Colon (tissue), 2 donors: ENCODE measurements around the gene PIP5K1A.
"Not testable (repeated sequence)": the region's sequence is repeated elsewhere in the genome, so short reads cannot be mapped to it uniquely, and the experiment has no call there.

Source experiments
- FAIRE-seq: peaks from 2 replicates; lab custom pipeline; 2012; peaks lifted over from hg19 to GRCh38; lab: Jason Lieb, UNC
- donor health status: control.
- donor health status: control.

PIP5K1A gene

DNA sequence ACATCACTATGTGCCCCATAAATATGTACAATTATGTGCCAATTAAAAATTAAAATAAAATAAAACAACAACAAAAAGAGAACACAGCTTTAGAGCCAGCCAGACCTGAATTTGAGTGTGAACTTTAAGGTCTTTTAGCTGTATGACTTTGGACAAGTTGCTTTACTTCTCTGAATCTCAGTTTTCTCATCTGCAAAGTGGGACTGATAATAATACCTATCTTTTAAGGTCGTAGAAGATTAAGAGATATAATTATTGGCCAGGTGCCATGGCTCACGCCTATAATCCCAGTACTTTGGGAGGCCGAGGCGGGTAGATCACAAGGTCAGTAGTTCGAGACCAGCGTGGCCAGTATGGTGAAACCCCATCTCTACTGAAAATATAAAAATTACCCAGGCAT is 5.0 kb upstream of the PIP5K1A start:
- FAIRE-seq: no peak

DNA sequence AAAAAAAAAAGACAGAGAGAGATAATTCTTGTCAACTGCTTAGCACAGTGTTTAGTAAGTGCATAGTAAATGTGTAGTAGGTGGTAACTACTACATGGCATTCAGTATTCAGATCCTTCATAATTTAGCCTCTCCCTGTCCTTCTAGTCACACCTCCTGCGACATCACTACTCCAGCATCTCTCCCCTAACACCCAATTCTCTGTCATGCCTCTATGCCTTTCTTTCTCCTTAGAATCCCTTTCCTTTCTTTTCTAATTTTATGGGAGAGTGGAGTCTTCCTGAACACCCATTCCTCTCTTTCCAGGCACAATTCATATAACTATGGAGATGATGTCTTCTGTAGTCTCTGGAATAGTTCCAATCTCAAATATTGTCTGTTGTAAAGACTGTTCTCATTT is 4.5 kb upstream of the PIP5K1A start:
- no peak for FAIRE-seq

DNA sequence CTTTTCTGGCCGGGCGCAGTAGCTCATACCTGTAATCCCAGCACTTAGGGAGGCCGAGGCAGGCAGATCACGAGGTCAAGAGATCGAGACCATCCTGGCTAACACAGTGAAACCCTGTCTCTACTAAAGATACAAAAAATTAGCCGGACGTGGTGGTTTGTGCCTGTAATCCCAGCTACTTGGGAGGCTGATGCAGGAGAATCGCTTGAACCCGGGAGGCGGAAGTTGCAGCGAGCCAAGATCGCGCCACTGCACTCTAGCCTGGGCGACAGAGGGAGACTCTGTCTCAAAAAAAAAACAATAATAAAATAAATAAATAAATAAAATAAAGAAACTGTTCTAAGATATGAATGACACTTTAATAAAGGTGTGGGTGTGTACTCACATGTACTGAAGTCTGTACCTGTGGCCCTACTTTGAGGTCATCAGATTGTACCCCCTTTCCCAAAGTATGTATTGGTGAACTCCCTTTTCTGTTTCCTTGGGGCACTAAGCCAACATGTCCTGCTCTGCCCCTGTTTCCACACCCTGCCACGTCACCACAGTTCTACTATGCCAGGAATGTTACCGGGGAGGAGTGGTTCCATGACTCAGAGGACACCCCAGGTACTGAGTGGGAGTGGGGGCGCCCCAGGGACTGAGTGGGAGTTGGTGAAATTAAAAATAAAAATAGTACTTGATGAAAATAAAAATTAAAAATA is 3.3 kb upstream of the PIP5K1A start:
- FAIRE-seq: not testable (repeated sequence)

DNA sequence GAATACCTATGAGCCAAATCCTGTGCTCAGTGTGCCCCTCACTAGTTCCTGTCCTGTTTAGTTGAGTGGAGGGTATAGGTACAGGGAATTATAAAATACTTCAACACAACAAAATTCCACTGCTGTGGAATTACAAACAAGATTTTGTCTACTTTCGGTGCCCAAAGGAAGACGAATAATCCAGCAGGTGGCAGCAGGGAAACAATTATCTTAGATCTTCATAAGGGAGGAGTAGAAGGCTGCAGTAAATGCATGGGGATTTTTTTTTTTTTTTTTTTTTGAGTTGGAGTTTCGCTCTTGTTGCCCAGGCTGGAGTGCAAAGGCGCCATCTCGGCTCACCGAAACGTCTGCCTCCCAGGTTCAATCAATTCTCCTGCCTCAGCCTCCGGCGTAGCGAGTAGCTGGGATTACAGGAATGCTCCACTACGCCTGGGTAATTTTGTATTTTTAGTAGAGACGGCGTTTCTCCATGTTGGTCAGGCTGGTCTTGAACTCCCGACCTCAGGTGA is 2.0 kb upstream of the PIP5K1A start:
- no peak for FAIRE-seq

DNA sequence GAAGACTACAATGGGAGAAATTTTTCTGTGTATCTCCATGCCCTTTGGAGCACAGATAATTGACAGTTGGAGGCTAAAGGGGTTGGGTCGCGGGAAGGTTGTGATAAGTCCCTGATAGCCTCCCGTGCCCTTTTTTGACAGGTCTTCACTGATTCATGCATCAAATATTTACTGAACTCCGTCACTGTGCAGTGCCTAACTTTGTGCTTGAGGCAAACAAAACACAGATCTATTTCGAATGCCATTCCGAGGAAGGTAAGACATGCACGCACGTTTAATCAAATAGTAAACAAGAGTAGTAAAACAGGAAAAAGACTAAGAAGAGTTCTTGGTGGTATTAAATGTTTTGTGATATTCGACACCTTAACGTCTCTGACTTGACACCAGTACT is 494 bp upstream of the PIP5K1A start:
- no peak for FAIRE-seq

DNA sequence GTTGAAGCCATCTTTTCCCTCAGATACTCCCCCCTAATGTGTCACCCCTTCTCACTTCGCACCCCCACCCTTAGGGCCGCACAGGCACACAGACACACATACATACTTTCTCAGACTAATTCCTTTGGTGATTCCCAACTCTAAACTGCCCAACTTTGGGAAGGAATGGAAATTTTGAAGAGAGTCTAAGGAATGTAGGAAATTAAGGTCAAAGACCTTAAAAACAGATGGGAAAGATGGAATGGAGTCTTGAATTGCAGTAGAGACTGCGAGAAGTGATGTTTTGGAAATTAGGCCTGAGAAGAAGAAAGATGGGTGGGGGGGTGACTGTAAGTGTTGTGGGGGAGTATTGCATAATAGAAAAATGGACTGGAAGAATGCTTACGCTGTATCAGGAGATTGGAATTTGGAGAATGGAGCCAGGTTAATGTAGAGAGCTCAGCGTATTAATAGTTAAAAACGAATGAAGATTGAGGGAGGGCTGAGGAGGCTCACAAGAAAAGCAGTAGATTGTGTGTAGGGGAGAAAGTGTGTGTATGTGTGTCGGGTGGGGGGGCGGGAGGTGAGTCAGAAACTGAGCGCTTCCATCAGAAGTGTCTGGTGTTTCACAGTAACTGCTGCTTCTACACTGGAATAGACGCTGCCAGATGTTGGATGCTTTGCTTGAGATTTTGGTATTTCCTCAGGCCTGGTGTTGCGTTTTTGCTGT is 1.7 kb downstream of the PIP5K1A start:
- FAIRE-seq: no peak

DNA sequence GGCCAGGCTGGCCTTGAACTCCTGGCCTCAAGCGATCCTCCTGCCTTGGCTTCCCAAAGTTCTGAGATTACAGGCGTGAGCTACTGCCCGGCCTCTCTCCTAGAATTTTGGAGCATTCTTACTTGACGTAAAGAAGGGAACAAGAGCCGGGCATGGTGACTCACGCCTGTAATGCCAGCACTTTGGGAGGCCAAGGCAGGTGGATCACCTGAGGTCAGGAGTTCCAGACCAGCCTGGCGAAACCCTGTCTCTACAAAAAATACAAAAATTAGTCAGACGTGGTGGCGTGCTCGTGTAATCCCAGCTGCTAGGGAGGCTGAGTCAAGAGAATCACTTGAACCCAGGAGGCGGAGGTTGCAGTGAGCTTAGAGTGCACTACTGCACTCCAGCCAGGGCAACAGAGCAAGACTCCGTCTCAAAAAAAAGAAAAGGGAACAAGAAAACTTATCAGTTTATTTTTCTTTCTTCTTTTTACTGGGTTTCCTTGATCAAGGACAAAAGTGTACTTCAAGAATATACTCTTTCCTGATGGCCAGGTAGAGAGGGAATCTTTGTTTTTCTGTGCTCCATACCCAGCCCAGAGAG is 7.1 kb downstream of the PIP5K1A start:
- not testable (repeated sequence) for FAIRE-seq

DNA sequence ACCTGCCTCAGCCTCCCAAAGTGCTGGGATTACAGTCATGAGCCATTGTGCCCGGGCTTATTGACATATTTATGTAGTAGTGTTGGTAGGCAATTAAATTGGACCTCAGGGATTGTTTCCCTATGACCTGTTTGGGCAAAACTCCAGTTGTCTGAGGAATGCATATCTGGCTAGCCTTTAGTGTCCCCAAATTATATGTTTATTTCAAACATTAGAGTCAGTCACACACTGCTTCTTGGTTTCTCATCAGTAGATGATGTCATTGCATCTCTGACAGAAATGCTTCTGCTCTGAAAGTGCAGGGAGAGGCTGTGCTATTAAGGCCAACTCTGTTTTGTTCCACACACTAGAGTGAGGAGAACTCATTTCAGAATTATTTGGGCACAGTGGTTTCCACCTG is 12.5 kb downstream of the PIP5K1A start:
- FAIRE-seq: no peak

DNA sequence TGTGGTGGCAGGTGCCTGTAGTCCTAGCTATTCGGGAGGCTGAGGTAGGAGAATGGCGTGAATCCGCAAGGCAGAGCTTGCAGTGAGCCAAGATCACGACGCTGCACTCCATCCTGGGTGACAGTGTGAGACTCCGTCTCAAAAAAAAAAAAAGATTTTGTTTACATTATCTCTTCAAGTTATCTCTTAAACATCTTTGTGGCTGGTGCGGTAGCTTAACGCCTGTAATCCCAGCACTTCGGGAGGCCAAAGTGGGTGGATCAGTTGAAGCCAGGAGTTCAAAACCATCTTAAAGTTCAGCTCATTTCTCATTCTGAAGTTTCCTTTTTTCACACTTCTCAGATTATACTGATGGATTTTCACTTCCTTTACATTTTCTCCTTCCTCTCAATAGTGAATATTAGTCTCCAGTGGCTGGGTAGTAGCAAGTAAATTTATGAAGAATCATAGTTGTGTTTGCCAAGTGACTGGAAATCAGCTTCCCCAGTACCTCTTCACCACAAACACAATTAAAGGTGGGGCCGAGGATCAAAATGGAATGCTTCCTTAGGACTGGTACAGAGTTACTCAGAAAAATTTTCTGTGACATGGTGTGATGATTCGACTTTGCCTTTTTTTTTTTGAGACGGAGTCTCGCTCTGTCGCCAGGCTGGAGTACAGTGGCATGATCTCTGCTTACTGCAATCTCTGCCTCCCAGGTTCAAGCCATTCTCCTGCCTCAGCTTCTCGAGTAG is 13.8 kb downstream of the PIP5K1A start:
- FAIRE-seq: no peak

DNA sequence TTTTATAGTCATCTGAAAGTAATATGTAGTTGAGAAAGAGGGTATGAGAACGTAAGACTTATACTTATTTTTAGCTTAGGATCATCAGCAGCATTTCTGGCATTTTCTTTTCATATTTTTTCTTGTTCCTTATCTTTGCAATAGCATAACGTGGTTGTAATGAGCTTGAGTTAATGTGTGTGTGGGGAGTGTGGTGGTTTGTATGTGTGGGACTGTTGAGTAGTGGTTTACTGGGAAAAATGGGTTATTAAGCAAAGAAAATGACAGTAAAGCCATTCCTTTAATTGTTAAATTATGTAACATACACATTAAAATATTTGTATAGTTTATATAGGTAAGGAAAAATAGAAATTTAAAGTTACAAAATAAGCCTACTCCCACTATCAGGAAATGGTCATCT is 15.2 kb downstream of the PIP5K1A start:
- no peak for FAIRE-seq

DNA sequence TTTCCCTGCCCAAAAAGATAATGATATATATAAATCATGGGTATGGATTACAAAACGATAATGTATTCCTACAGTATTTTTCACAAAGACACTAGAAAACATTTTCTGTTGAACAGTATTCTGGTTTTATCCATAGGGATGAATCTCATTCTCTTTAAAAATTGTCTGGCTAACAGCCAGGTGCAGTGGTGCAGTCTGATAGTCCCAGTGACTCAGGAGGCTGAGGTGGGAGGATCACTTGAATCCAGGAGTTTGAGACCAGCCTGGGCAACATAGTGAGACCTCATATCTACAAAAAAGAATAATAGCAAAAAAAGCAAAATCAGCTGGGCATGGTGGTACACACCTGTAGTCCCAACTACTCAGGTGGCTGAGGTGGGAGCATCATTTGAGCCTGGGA is 23.3 kb downstream of the PIP5K1A start:
- no peak for FAIRE-seq

DNA sequence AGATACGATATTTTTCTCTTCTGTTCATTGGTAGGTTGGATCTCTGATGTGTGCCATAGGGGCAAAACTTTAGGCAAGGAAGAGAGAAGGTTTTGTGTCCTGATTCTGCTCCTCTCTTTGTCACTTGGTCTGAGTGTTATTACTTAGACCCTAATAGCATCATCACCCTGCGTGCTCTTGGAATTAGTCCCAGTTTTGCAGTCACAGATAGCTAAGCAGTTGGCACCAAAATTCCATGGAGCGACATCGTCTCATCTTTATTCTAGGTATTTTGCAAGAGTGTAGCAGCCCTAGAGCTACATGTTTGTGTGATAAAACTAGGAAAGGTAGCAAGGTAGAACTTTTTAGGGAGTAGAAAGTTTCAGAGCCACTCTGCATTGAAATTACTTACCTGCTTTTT is 23.8 kb downstream of the PIP5K1A start:
- FAIRE-seq: no peak

DNA sequence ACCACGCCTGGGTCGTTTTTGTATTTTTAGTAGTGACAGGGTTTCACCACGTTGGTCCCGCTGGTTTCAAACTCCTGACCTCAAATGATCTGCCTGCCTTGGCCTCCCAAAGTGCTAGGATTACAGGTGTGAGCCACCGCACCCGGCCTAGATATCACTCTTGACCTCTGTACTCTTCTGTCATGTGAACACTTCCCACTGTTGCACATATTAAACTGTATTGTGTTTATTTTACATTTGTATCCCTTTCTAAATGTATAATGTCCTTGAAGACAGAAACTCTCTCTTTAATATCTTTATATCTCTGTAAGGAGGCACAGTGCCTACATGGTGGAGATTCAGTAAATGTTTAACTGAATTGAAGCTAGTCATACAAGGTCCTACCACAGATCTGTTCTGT is 36.9 kb downstream of the PIP5K1A start:
- no peak for FAIRE-seq

DNA sequence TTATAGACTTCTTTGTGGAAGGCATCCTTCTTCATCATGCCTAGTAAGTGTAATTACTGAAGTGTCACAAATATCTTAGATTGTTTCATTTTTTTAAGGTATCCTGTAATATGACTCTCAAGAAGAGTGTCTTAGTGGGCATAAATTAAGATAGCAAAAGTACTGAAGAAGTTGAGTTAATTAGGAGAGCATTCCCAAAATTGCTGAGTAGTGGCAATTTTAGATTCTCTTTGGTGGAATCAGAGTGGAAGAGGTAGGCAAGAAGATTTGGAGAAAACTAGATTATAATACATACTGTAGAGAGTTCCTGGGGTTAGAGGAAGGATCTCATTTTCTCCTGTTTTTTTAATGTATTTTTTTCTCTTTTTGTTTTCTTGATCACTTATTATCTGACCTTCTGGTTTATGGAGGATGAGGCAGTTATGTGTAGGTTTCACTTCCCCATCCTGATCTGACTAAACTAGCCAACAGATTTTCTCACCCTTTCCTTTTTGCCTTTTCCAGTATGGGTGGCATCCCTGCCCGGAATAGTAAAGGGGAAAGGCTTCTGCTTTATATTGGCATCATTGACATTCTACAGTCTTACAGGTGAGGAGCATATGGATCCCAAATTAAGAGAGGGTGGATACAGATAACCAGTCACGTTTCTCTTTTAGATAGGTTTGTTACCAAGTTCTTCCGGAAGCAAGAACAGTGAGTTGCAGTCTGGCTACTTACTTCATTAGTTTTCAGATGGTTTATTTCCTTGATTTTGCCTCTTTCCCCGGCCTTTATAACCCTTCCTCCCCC is 39.5 kb downstream of the PIP5K1A start:
- FAIRE-seq: no peak

DNA sequence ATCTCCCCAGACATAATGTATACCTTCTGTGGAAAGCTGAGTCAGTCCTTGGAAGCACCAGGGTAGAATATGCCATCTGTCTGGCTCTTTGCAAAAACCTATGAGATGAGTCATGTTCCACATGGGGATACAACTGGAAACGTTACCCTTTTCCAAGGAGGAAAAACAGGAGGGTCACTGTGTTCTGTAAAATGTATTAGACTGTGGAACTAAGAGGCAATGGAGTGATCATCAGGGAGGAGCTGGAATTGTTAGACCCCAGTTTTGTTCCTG is 40.1 kb downstream of the PIP5K1A start:
- no peak for FAIRE-seq

DNA sequence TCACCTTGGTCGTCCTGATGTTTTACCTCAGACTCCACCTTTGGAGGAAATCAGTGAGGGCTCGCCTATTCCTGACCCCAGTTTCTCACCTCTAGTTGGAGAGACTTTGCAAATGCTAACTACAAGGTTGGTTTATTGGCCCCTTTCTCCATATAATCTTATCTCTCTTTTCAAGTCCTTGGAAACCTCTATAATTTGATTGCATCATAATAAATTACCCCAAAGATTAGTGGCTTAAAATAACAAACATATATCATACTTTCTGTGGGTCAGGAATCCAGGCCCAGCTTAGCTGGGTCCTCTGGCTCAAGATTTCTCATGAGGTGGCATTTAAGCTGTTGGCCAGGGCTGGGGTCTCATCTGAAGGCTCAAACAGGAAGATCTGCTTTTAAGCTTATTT is 44.1 kb downstream of the PIP5K1A start:
- no peak for FAIRE-seq

DNA sequence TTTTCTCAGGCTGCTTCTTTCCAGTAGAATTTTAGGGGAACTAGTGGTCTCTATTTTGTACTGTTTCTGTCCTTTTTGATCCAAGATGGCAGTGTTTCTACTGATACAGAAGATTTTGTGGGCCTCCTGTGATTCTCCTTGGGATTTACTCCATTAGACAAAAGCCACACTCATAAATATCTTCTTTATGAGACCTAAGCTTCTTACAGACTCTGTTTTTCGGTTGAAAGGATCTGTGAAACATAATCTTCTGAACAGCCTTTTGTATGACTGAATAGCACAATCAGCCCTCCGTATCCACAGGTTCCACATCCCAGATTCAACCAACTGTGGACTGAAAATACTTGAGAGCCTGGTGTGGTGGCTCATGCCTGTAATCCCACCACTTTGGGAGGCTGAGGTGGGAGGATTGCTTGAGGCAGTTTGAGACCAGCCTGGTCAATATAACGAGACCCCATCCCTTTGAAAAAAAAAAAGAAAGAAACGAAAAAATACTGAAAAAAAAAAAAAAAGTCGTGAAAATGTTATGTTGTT is 45.4 kb downstream of the PIP5K1A start:
- no peak for FAIRE-seq

DNA sequence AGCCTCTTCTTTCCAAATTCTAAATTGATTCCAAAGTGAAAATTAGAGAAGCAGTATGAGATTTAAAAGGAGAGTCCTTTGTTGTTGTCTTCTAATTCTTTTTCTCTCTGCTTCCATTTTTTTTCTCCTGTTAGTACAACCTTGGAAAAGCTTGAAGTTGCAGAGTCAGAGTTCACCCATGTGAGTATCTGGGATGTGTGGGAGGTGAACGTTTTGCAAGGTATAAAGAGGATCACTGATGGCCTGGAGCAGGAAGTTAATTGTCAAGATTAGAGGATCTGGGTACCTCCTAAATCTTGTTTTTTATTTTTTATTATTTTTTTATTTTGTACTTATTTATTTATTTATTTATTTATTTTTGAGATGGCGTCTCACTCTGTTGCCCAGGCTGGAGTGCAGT is 48.4 kb downstream of the PIP5K1A start:
- FAIRE-seq: no peak

DNA sequence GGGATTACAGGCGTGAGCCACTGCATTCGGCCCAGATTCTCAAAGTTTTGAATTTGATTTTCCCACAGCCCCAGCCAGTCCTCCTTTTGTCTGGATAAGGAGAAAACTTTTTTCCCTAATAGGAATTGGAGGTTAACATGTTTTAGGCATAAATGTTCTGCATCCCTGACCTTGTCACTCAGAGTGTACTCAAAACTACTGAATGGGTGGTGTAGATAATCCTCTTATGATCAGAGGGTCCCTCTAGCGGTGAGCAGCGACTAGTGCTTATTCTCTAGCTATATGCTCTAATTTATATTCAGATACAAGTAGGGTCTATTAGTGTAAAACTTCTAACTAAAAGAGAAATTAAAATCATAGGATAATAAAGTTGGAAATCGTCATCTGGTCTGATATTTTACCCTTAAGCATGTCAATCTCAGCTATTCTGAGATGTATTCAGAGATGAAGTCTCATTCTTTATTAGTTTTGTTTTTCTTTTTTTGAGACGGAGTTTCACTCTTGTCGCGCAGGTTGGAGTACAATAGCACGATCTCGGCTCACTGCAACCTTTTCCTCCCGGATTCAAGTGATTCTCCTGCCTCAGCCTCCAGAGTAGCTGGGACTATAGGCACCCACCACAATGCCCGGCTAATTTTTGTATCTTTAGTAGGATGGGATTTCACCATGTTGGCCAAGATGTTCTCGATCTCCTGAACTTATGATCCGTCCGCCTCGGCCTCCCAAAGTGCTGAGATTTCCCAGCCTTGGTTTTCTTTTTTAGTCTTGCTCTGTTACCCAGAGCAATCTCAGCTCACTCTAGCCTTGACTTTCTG is 53.5 kb downstream of the PIP5K1A start:
- FAIRE-seq: no peak

DNA sequence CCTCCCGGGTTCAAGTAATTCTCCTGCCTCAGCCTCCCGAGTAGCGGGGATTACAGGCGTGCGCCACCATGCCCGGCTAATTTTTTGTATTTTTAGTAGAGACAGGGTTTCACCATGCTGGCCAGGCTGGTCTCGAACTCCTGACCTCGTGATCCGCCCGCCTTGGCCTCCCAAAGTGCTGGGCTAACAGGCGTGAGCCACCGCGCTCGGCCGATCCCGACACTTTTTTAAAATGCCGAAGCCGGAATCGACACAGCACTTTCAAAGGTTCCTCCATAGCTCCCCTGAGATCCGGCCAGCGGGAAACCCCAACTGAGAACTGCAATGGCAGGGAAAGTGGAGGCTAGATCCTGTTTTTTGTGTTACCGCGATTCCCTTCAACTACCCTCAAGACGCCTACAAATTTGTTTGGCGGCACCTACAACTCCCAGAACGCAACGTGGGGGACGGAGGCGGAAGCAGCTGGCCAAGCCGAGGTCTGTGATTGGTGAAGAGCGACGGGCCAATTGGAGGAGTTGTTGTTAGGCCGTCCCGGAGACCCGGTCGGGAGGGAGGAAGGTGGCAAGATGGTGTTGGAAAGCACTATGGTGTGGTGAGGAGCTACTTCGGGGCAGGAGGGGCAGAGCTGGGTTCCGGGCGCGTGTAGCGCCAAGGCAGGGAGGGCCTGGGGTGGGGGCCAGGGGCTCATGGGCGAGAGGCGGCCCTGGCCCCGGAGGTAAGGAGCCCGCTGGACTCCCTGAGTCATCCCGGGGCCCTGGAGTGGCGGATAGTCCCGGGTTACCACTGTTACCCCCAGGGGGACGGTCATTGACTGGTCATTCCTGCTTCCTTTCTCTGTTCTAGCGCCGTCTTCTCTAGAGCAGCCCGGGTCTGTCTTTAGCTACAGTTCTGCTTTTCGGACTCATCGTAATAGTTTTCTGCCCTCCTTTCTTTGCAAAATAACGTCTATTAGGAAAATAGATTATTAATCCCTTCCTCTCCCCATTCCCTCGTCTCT is 56.2 kb downstream of the PIP5K1A start, which contains the start of gene PSMD4:
Gene PSMD4, plus strand, starts transcription at position 518 of the 997 bp plus-strand sequence. Its CDS starts 49 bp downstream, at position 567.
- FAIRE-seq: no peak
